ENCODE data around the gene FCER2. TPM values are rescaled to one million over a fixed set of nuclear protein-coding genes. Genes with fewer than 3 reads are reported as not detected.
A peak's percentile ranks its signal among the peaks of the same experiment; 100 is the strongest.

FCER2 gene
- polyA plus RNA-seq, 3 donors = 1.1 to 4.1 (median 2.1) TPM

- no peak overlapping the region for H3K4me2 ChIP-seq (replicated peaks; ENCODE audit: extremely low read depth, low read length, poor library complexity, severe bottlenecking)
- H3K36me3 Mint-ChIP-seq = peaks cover 0 to 5% of the 10 kb centered on the region in 2 donors
- peaks cover 80% of the 10 kb centered on the region for H3K4me1 Mint-ChIP-seq
- WGBS (ENCODE audit: insufficient coverage) = 69% methylated on average over 8 of the region's 8 CpGs
- H3K9me3 ChIP-seq (replicated peaks in 1 of 2; ENCODE audit: control insufficient read depth in 1 of 2, insufficient read depth in 1 of 2, low read length in 2 of 2) = no peaks in the 10 kb centered on the region
- peak overlapping the region in 6 of 7 donors; percentile 57 to 100 (median 99) for H3K27ac Mint-ChIP-seq
- H3K27me3 ChIP-seq (ENCODE audit: control insufficient read depth in 2 of 2, insufficient read depth in 2 of 2, low read length in 2 of 2) = no peaks in the 10 kb centered on the region
- H3K9me3 Mint-ChIP-seq = no peaks in the 10 kb centered on the region
- H3K4me3 ChIP-seq (replicated peaks in 1 of 3; ENCODE audit: low read depth in 2 of 3, low read length in 3 of 3) = no peak overlapping the region
- H4K20me1 ChIP-seq (ENCODE audit: insufficient read depth, low read length) = no peaks in the 10 kb centered on the region
- peaks cover 88 to 89% of the 10 kb centered on the region in 2 donors for H3K4me1 ChIP-seq (ENCODE audit: control insufficient read depth in 1 of 2, insufficient read depth in 2 of 2, low read length in 2 of 2)
- intact Hi-C loops (cut with micrococcal nuclease) = loop anchor here in 1 of 2 donors (5.0 kb wide), 1 partner anchor 49 kb away; no protein-coding TSS in a partner anchor
- H3K9ac ChIP-seq (ENCODE audit: insufficient read depth, low read length, poor library complexity, severe bottlenecking) = no peak overlapping the region
- no peak overlapping the region for H3K4me3 Mint-ChIP-seq
- no peak overlapping the region for H2AFZ ChIP-seq (ENCODE audit: insufficient read depth, low read depth, low read length, poor library complexity, severe bottlenecking)
- H3K27ac ChIP-seq (ENCODE audit: low read depth in 1 of 2, low read length in 2 of 2) = peak overlapping the region; percentile 92 to 98
- no peak for TF ChIP-seq CTCF (IDR thresholded peaks at IDR 0.05)
- H3K36me3 ChIP-seq (replicated peaks in 1 of 2; ENCODE audit: control insufficient read depth in 1 of 2, insufficient read depth in 2 of 2, low read length in 2 of 2) = no peaks in the 10 kb centered on the region
- no peaks in the 10 kb centered on the region for H3K79me2 ChIP-seq (ENCODE audit: insufficient read depth, low read length)
- H3K27me3 Mint-ChIP-seq (ENCODE audit: low read depth in 3 of 3) = peaks cover 1 to 6% (median 4%) of the 10 kb centered on the region in 3 donors
- DNase-seq = no peak
These were observed 1.4 kb upstream of the FCER2 start for GRCh38 chr19:7703332-7703731.

GRCh38 chr19:7701049-7701653 is 780 bp downstream of the FCER2 start:
- Histone ChIP-seq H3K4me1 (ENCODE audit: control insufficient read depth in 1 of 2, insufficient read depth in 2 of 2, low read length in 2 of 2) (peaks cover 68 to 71% of the 10 kb centered on the region in 2 donors), H4K20me1 (ENCODE audit: insufficient read depth, low read length) (no peaks in the 10 kb centered on the region), H3K4me3 (replicated peaks in 1 of 3; ENCODE audit: low read depth in 2 of 3, low read length in 3 of 3) (no peak overlapping the region), H2AFZ (ENCODE audit: insufficient read depth, low read depth, low read length, poor library complexity, severe bottlenecking) (no peak overlapping the region), H3K27me3 (ENCODE audit: control insufficient read depth in 2 of 2, insufficient read depth in 2 of 2, low read length in 2 of 2) (no peaks in the 10 kb centered on the region), H3K9ac (ENCODE audit: insufficient read depth, low read length, poor library complexity, severe bottlenecking) (no peak overlapping the region), H3K79me2 (ENCODE audit: insufficient read depth, low read length) (no peaks in the 10 kb centered on the region), H3K4me2 (replicated peaks; ENCODE audit: extremely low read depth, low read length, poor library complexity, severe bottlenecking) (no peak overlapping the region), H3K9me3 (replicated peaks in 1 of 2; ENCODE audit: control insufficient read depth in 1 of 2, insufficient read depth in 1 of 2, low read length in 2 of 2) (no peaks in the 10 kb centered on the region), H3K27ac (ENCODE audit: low read depth in 1 of 2, low read length in 2 of 2) (peak overlapping the region in 1 of 2 donors; percentile 23), H3K36me3 (replicated peaks in 1 of 2; ENCODE audit: control insufficient read depth in 1 of 2, insufficient read depth in 2 of 2, low read length in 2 of 2) (no peaks in the 10 kb centered on the region)
- peaks cover 4 to 10% (median 4%) of the 10 kb centered on the region in 3 donors for H3K27me3 Mint-ChIP-seq (ENCODE audit: low read depth in 3 of 3)
- peak overlapping the region in 6 of 7 donors; percentile 11 to 99 (median 92) for H3K27ac Mint-ChIP-seq
- intact Hi-C loops (cut with micrococcal nuclease) = loop anchor here in 1 of 2 donors (5.0 kb wide), 1 partner anchor 51 kb away; no protein-coding TSS in a partner anchor
- peaks cover 71% of the 10 kb centered on the region for H3K4me1 Mint-ChIP-seq
- no peak overlapping the region for H3K4me3 Mint-ChIP-seq
- H3K36me3 Mint-ChIP-seq = peaks cover 0 to 2% of the 10 kb centered on the region in 2 donors
- TF ChIP-seq CTCF (IDR thresholded peaks at IDR 0.05) = no peak
- no peaks in the 10 kb centered on the region for H3K9me3 Mint-ChIP-seq
- DNase-seq = no peak
- WGBS (ENCODE audit: insufficient coverage) = 99% methylated on average over 11 of the region's 12 CpGs
